K562 (cell line): ENCODE results near the gene DEFB124. TPM values are rescaled to one million over a fixed set of nuclear protein-coding genes. Genes with fewer than 3 reads are reported as not detected.

Experiments used
- ATAC-seq: fragments of 200-7000 bp; cut with Tn5 transposase; 3 replicates; pipeline ENCODE4 v1.9.1; 2020; ENCODE audit warnings: moderate library complexity
- BruUV-seq: library from RNA; stranded (reverse); fragments of 400-500 nt; replicated peaks from 2 replicates; lab custom pipeline; 2021; lab: Mats Ljungman, UMichigan
- CTCF ChIA-PET: fragments of 300-600 bp; formaldehyde crosslinking; extraction: SDS; loops from one replicate; lab custom pipeline; 2021; ENCODE audit warnings: low intra/inter-chr PET ratio; lab: Yijun Ruan, JAX
- POLR2A ChIA-PET: fragments of 300-600, 350-650 bp; sonication (Branson Sonifier 250); formaldehyde crosslinking; extraction: SDS; loops from one replicate; lab custom pipeline; 2021; ENCODE audit warnings: antibody characterized with exemption, inconsistent platforms; lab: Yijun Ruan, JAX
- DNase-seq, 4 experiments: peaks; one replicate each; pipeline versions ENCODE4 v3.0.0 to v3.0.0-alpha.2; 2011 to 2018; ENCODE audit warnings: low spot score in 3 of 4, mixed read lengths in 3 of 4; ENCODE audit errors: extremely low read depth in 1 of 4
- FAIRE-seq: peaks from 2 replicates; lab custom pipeline; 2011; peaks lifted over from hg19 to GRCh38; lab: Jason Lieb, UNC
- H2AFZ ChIP-seq: 2 replicates; pipeline ENCODE4 v1.6.0; 2011; ENCODE audit warnings: low read depth, low read length, control low read depth, inconsistent platforms
- H3K27ac ChIP-seq: fragments of 200-600 bp; 3 replicates; pipeline ENCODE4 v1.8.0; 2011; ENCODE audit warnings: low read depth, mild to moderate bottlenecking, control low read depth, inconsistent platforms, low read length, moderate library complexity, mixed read lengths; ENCODE audit errors: extremely low read depth
- H3K27me3 ChIP-seq, 2 experiments: fragments of 300-600 bp in 1 of 2; 2 replicates in 1 of 2; 3 replicates in 1 of 2; pipeline versions ENCODE4 v1.6.0 to v1.8.0; 2011; ENCODE audit warnings: inconsistent platforms in 2 of 2, low read length in 2 of 2, mild to moderate bottlenecking in 1 of 2, mixed read lengths in 1 of 2, moderate library complexity in 1 of 2; ENCODE audit not compliant: control insufficient read depth in 2 of 2, insufficient read depth in 2 of 2
- H3K36me3 ChIP-seq: fragments of 300-600 bp; 3 replicates; pipeline ENCODE4 v1.8.0; 2011; ENCODE audit warnings: mild to moderate bottlenecking, low read length, inconsistent platforms; ENCODE audit not compliant: control insufficient read depth, insufficient read depth
- H3K4me1 ChIP-seq, 2 experiments: fragments of 200-600 bp in 1 of 2; replicated peaks in 1 of 2; 2 replicates in 1 of 2; 3 replicates in 1 of 2; pipeline versions ENCODE4 v1.5.1 to v1.8.0; 2011; ENCODE audit warnings: inconsistent platforms in 2 of 2, low read length in 2 of 2, mild to moderate bottlenecking in 1 of 2, mixed read lengths in 1 of 2, moderate library complexity in 1 of 2; ENCODE audit not compliant: control insufficient read depth in 2 of 2, insufficient read depth in 2 of 2
- H3K4me2 ChIP-seq: 2 replicates; pipeline ENCODE4 v1.6.1; 2011; ENCODE audit warnings: low read length, control low read depth, inconsistent platforms, mixed read lengths; ENCODE audit not compliant: insufficient read depth
- H3K4me3 ChIP-seq: fragments of 200-600 bp; sonication (generic), shearing (Covaris generic); 2 replicates; pipeline ENCODE4 v1.5.1; 2016; ENCODE audit warnings: control low read depth, inconsistent platforms
- H3K79me2 ChIP-seq: fragments of 200-600 bp; 3 replicates; pipeline ENCODE4 v1.8.0; 2011; ENCODE audit warnings: low read length, inconsistent platforms; ENCODE audit not compliant: control insufficient read depth, insufficient read depth
- H3K9ac ChIP-seq, 2 experiments: 2 replicates each; pipeline versions ENCODE4 v1.6.0 to v1.6.1; 2011; ENCODE audit warnings: low read depth in 2 of 2, low read length in 2 of 2, control low read depth in 1 of 2, inconsistent platforms in 1 of 2, mild to moderate bottlenecking in 1 of 2, mixed read lengths in 1 of 2; ENCODE audit not compliant: insufficient read depth in 1 of 2
- H3K9me1 ChIP-seq: one replicate; pipeline ENCODE4 v1.6.0; 2011; ENCODE audit warnings: inconsistent platforms, mild to moderate bottlenecking, low read length, moderate library complexity; ENCODE audit not compliant: control insufficient read depth, insufficient read depth
- H3K9me3 ChIP-seq: replicated peaks from 2 replicates; pipeline ENCODE4 v1.5.1; 2011; ENCODE audit warnings: low read depth, low read length, inconsistent platforms; ENCODE audit not compliant: control insufficient read depth, insufficient read depth
- H4K20me1 ChIP-seq: replicated peaks from 2 replicates; pipeline ENCODE4 v1.6.1; 2011; ENCODE audit warnings: low read length, inconsistent platforms, mixed read lengths; ENCODE audit not compliant: control insufficient read depth, insufficient read depth
- FUS ChIP-seq: fragments of 200-400 bp; formaldehyde crosslinking; optimal IDR thresholded peaks from 2 replicates; pipeline ENCODE3; 2017; ENCODE audit warnings: low read depth, low read length
- KAT2B ChIP-seq: IDR thresholded peaks from one replicate; pipeline ENCODE4 v1.6.1; 2012; ENCODE audit warnings: low read depth, mild to moderate bottlenecking, control low read depth, inconsistent platforms, low read length, moderate library complexity
- NR2C1 ChIP-seq, 2 experiments: fragments of 450-650 bp; IDR thresholded peaks; 2 replicates each; pipeline ENCODE4 v1.6.1; 2017; ENCODE audit warnings: mild to moderate bottlenecking in 2 of 2, antibody characterized with exemption in 1 of 2, inconsistent platforms in 1 of 2, missing compliant biosample characterization in 1 of 2, missing genetic modification characterization in 1 of 2
- PTRF ChIP-seq: fragments of 450-650 bp; IDR thresholded peaks from 2 replicates; pipeline ENCODE4 v1.6.1; 2016; ENCODE audit warnings: mild to moderate bottlenecking, missing genetic modification characterization, missing compliant biosample characterization
- SMARCC2 ChIP-seq: fragments of 450-650 bp; IDR thresholded peaks from 2 replicates; pipeline ENCODE4 v1.6.1; 2017; ENCODE audit warnings: antibody characterized with exemption, moderate library complexity, mild to moderate bottlenecking, low read depth
- TOE1 ChIP-seq, 2 experiments: fragments of 450-650 bp in 1 of 2; sonication (generic) in 1 of 2; formaldehyde crosslinking in 1 of 2; IDR thresholded peaks; 2 replicates each; pipeline versions ENCODE4 v1.7.1 to v1.8.0; 2016 to 2022; ENCODE audit warnings: borderline replicate concordance in 2 of 2, mild to moderate bottlenecking in 2 of 2, antibody characterized with exemption in 1 of 2, inconsistent platforms in 1 of 2, low read depth in 1 of 2, missing genetic modification reagents in 1 of 2, moderate library complexity in 1 of 2
- WGBS: fragments of 100-300 bp; shearing (Covaris generic); methylation state at CpG from one replicate; pipeline ENCODE4 v1.1.6; 2016; ENCODE audit warnings: low coverage, mixed read lengths; ENCODE audit not compliant: insufficient coverage; ENCODE audit errors: missing lambda C conversion rate; 5-methylcytosine and 5-hydroxymethylcytosine counted together
- in situ Hi-C: fragments of 300-500 bp; cut with MboI; formaldehyde crosslinking; loops from 4 replicates; pipeline ENCODE4 v1.15.0; 2018; ENCODE audit warnings: inconsistent platforms, mixed read lengths
- intact Hi-C: fragments of 100-400 bp; cut with micrococcal nuclease; formaldehyde crosslinking; loops from 2 replicates; pipeline ENCODE4 v1.14.2; 2022
- polyA plus RNA-seq, 8 experiments: library from polyadenylated mRNA; depleted of rRNA in 4 of 8; stranded (reverse) in 5 of 8; unstranded in 3 of 8; fragments of >200 nt; fragmentation: Nextera tagmentation in 2 of 8; fragmentation: Illumina TruSeq in 1 of 8; extraction: Ambion mirVana in 2 of 8; extraction: Trizol in 1 of 8; gene quantifications; 2 replicates each; pipeline versions ENCODE4 v1.2.1 to v1.2.3, GENCODE V29; 2011 to 2014; ENCODE audit warnings: inconsistent platforms in 1 of 8, missing spikeins in 1 of 8
- total RNA-seq, 7 experiments: library from RNA; depleted of rRNA in 6 of 7; stranded (reverse); fragments of >200 nt in 6 of 7; fragmentation: Illumina TruSeq in 2 of 7; extraction: Trizol in 2 of 7; gene quantifications; 2 replicates each; pipeline versions ENCODE4 v1.2.1 to v1.2.3, GENCODE V29; 2011 to 2021; ENCODE audit warnings: low replicate concordance in 1 of 7
- TF ChIP-seq, protein P1 (sequence below): fragments of 250-450 bp; sonication (Bioruptor Pico); IDR thresholded peaks from 2 replicates; pipeline ENCODE4 v1.8.0; 2022; ENCODE audit warnings: moderate library complexity, mild to moderate bottlenecking, inconsistent platforms

DEFB124 gene
- total and polyA plus RNA-seq, 9 of the 15 experiments (the other 6 are each of a cell fraction or from before 2014, with no cell fraction given): not detected

DNA sequence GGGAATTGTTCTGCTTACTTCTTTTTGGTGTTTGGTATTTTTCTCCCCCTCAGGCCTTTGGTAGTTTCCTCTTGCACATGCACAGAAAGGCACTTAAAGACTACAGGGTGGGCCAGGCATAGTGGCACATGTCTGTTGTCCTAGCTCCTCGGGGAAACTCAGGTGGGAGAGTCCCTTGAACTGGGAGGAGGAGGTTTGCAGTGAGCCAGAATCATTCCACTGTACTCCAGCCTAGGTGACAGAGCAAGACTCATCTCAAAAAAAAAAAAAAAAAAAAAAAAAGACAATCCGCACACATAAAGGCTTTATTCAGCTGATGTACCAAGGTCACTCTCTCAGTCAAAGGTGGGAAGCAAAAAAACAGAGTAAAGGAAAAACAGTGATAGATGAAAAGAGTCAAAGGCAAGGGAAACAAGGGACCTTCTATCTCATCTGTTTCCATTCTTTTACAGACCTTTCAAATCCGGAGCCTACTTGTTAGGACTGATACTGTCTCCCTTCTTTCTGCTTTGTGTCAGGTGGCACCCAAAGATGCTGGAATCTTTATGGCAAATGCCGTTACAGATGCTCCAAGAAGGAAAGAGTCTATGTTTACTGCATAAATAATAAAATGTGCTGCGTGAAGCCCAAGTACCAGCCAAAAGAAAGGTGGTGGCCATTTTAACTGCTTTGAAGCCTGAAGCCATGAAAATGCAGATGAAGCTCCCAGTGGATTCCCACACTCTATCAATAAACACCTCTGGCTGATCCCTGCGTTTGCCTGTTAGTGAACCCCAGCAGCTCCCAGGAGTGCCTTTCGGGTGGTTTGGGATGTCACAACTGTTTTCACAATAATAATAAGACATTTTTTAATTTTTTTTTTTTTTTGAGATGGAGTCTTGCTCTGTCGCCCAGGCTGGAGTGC is 25.2 kb downstream of the DEFB124 start:
- ATAC-seq (no peak), FAIRE-seq (no peak), DNase-seq (no peak)
- H3K27ac ChIP-seq: no peak overlapping the region
- in situ Hi-C loops: no loop called here
- H4K20me1 ChIP-seq: no peaks in the 10 kb centered on the region
- no peak overlapping the region for H3K4me3 ChIP-seq
- H3K27me3 ChIP-seq: no peaks in the 10 kb centered on the region; a peak in 1 of 5 replicates
- no TSS peak for BruUV-seq
- peaks cover 0 to 3% of the 10 kb centered on the region in 2 experiments; a peak in 1 of 5 replicates for H3K4me1 ChIP-seq
- no peak overlapping the region for H3K9ac ChIP-seq
- WGBS: 0% methylated on average over 7 of the region's 8 CpGs
- POLR2A ChIA-PET: interaction anchor here (0.6 to 1.2 kb wide), 3 partner anchors 9 to 109 kb away, joined by 3 to 4 read pairs (median 3); no protein-coding TSS in a partner anchor
- no peak overlapping the region for H2AFZ ChIP-seq
- CTCF ChIA-PET: no interaction called here
- TF ChIP-seq TOE1 (IDR thresholded peaks at IDR 0.05; ENCODE audit: borderline replicate concordance) (no peak), TOE1 (CRISPR knock-in tag; IDR thresholded peaks at IDR 0.05; ENCODE audit: borderline replicate concordance, low read depth) (no peak), SMARCC2 (no peak), PTRF (tag) (no peak), NR2C1 (IDR thresholded peaks at IDR 0.05) (no peak), NR2C1 (tag; IDR thresholded peaks at IDR 0.05) (no peak), KAT2B (no peak), FUS (no peak)
- TF ChIP-seq, protein P1, sequence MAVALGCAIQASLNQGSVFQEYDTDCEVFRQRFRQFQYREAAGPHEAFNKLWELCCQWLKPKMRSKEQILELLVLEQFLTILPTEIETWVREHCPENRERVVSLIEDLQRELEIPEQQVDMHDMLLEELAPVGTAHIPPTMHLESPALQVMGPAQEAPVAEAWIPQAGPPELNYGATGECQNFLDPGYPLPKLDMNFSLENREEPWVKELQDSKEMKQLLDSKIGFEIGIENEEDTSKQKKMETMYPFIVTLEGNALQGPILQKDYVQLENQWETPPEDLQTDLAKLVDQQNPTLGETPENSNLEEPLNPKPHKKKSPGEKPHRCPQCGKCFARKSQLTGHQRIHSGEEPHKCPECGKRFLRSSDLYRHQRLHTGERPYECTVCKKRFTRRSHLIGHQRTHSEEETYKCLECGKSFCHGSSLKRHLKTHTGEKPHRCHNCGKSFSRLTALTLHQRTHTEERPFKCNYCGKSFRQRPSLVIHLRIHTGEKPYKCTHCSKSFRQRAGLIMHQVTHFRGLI (CRISPR knock-in tag): no peak
- H3K79me2 ChIP-seq: no peaks in the 10 kb centered on the region
- H3K36me3 ChIP-seq: no peaks in the 10 kb centered on the region
- no peaks in the 10 kb centered on the region for H3K9me3 ChIP-seq
- intact Hi-C loops: no loop called here
- H3K4me2 ChIP-seq: no peak overlapping the region
- no peaks in the 10 kb centered on the region for H3K9me1 ChIP-seq
